Breast epithelium (tissue), 3 donors: Measurements from ENCODE around the gene SMIM13.

Experiments used
- CTCF ChIP-seq, 3 donors: fragments of 450-650 bp; IDR thresholded peaks; one replicate each; pipeline ENCODE4 v1.5.1; 2016 to 2017; ENCODE audit warnings: antibody characterized with exemption in 3 of 3, mild to moderate bottlenecking in 3 of 3, moderate library complexity in 3 of 3
- POLR2A ChIP-seq: fragments of 450-650 bp; IDR thresholded peaks from one replicate; pipeline ENCODE4 v1.6.1; 2016; ENCODE audit warnings: antibody characterized with exemption, mild to moderate bottlenecking, moderate library complexity

- no peak for TF ChIP-seq CTCF (IDR thresholded peaks at IDR 0.05)
- no peak for TF ChIP-seq POLR2A
Observed at GRCh38 chr6:11113038-11113437, 19.4 kb downstream of the SMIM13 start.
